NT2/D1 (cell line): ENCODE data around the gene LAMA1.

Experiments
- SUZ12 ChIP-seq: IDR thresholded peaks from 2 replicates; pipeline ENCODE4 v1.6.1; 2011; ENCODE audit not compliant: insufficient read length, insufficient read depth; ENCODE audit errors: extremely low read depth
- YY1 ChIP-seq: IDR thresholded peaks from 2 replicates; pipeline ENCODE4 v1.6.1; 2011; ENCODE audit not compliant: insufficient read length, insufficient read depth
- ZNF274 ChIP-seq: IDR thresholded peaks from 2 replicates; pipeline ENCODE4 v1.6.1; 2011; ENCODE audit warnings: mild to moderate bottlenecking, low read depth, low read length

DNA sequence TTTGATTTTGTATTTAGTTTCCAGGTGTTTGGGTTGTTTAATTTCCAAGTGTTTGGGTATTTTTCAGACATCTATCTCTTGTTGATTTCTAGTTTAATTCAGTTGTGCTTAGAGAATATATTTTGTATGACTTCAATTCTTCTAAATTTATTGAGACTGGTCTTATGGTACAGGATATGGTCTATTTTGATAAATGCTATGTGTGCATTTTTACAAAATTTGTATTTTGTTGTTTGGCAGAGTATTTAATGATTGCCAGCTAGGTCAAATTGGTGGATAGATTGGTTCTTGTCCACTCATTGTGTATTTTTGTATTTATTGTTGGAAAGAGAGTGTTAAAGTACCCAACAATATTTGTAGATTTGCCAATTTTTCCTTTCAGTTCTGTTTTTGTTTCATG, 23.7 kb upstream of the LAMA1 start:
- no peak for TF ChIP-seq YY1
- no peak for TF ChIP-seq ZNF274
- TF ChIP-seq SUZ12 = no peak
